LNCAP (cell line): ENCODE results near the gene MED17.

ENCODE experiments used
- TF ChIP-seq, protein P1 (sequence below): fragments of 450-650 bp; IDR thresholded peaks from 2 replicates; pipeline ENCODE4 v1.5.1; 2017; ENCODE audit warnings: mild to moderate bottlenecking

MED17 gene

DNA sequence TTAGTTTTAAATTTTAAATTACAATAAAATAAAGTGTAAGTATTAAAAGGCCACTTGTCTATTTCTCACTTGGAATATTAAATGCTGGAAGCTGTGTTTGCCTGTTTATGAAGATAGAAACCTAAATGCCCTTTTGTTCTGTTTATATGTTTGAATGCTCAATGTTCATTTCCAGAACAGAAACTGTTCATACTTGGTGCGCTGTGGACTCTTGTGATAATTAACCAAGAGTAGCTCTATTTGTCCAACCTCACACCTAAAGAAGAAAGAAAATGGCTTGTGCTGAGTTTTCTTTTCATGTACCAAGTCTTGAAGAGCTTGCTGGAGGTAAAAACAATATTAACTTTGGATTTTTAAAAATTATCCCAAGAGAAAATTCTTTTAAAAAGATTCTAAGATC is 37.0 kb upstream of the MED17 start:
- TF ChIP-seq, protein P1, sequence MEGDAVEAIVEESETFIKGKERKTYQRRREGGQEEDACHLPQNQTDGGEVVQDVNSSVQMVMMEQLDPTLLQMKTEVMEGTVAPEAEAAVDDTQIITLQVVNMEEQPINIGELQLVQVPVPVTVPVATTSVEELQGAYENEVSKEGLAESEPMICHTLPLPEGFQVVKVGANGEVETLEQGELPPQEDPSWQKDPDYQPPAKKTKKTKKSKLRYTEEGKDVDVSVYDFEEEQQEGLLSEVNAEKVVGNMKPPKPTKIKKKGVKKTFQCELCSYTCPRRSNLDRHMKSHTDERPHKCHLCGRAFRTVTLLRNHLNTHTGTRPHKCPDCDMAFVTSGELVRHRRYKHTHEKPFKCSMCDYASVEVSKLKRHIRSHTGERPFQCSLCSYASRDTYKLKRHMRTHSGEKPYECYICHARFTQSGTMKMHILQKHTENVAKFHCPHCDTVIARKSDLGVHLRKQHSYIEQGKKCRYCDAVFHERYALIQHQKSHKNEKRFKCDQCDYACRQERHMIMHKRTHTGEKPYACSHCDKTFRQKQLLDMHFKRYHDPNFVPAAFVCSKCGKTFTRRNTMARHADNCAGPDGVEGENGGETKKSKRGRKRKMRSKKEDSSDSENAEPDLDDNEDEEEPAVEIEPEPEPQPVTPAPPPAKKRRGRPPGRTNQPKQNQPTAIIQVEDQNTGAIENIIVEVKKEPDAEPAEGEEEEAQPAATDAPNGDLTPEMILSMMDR = no peak

DNA sequence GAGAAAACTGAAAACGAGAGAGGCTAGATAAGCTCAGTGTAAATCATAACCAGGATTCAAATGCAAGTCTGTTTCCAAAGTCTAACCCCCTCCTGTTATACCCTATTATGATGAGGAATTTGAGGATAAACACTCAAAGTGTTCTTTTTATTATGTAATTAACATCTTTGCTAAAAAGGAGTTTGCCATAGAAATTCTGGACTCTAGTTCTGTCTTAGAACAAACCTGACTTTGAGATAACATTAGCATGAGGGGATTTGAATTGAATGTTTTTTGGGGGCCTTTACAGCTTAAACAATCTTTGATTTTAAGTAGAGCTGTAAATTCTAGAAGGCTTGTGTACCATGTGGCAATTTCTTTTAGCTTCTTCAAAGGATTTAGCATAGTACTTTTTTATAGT is 33.1 kb upstream of the MED17 start:
- TF ChIP-seq, protein P1 = no peak

DNA sequence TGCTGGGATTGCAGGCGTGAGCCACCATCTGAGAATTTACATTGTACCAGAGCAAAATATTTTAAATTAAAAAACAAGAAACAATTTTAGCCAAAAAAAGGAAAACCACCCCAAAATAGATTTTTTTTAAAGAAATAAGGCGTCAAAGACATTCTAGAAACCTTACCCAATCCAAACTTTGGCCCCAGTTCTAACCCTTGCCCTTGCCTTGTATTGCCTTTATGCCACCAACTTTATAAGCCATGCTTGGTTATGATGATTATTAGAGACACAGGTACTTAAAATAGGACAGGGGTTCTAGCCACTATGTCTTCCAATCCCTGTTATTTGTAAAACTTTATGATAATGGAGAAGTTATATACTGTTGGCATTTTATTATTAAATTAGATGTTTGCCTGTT is 30.8 kb upstream of the MED17 start:
- TF ChIP-seq, protein P1 = no peak

DNA sequence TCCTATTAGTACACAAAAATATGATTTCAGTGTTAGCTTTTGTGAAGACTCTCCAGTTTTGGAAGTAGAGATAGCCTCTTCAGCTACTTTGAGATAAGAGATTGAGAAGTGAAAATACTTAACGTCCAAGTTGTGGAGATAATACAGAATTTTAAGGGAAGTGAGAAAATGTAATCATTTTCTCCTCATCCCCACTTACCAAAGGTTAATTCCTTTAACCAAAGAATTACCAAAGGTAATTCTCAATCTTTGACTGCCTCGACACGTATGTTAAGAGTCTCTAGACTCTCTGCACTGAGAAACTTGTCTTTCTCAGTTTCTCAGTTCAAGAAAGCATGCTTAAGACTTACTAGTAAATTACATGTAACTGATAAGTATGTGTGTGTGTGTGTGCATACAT is 27.3 kb upstream of the MED17 start:
- TF ChIP-seq, protein P1 = no peak

DNA sequence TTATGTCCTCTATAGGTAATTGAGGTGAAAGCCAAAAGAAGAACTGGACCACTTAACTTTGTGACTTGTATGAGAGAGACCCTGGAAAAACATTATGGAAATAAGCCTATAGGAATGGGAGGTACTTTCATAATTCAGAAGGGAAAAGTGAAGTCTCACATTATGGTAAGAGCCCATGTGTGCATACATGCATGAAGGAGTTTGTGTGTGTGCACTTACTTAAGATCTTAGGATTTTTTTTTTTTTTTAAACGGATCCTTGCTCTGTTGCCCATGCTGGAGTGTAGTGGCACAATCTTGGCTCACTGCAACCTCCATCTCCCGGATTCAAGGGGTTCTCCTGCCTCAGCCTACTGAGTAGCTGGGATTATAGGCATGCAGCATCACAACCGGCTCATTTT is 26.8 kb upstream of the MED17 start:
- TF ChIP-seq, protein P1 = no peak

DNA sequence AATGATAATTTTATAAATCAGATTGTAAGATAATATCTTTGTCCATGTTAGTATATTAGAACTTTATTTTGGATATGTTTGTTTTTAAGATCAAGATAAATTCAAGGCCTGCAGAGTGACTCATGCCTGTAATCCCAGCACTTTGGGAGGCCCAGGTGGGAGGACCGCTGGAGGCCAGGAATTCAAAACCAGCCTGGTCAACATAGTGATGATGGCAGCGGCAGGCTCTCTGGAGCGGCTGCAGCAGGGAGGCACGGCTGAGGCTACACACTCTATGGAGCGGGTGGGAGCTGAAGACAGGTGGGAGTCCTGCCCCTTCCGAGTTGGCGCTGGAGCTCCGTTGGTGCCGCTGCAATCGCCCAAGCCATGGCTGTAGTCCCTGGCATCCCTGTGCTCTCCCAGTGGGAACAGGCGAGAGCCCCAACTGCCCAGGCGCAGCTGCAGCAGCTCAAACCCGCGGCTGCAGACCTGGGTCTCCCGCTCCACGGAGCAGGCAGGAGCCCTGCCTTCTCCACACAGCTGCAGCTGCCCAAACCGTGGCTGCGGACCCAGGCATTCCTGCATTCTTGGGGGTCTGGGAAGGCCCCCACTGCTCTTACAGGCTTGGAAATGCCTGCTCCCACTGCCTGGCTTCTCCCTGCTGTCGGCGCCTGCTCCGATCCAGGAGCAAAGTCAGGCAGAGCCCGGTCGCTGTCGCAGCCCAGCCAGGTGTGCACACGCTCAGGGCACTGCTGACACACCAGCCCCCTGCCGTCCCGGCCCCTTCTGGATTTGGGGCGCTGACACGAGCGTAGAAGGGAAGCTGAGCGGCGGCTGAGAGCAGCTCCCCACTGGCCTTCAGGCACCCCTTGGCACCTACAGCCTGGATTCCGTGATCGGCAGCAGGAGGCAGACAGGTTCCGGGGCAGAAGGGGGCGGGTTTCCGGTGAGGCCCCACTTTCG is 25.9 kb upstream of the MED17 start:
- TF ChIP-seq, protein P1 = no peak

DNA sequence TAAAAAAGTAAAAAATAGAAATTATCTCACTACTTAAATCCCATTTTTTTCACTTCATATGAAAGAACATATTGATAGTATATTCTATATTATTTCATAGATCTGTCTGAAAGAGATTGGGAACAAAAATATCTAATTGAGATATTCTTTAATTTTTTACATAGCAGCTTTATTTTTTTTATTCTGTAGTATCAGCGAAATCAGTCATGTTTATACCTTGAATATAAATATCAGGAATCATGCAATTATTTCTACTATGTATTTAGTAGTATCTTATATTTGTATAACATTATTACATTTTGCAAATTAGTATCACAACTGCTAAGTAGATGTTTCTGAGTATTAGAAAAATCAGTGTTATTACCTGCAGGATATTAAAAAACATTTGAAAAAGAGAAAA is 22.2 kb upstream of the MED17 start:
- TF ChIP-seq, protein P1 = no peak
